GM23338 (cell line): ENCODE results near the gene SH2D1A.

Source experiments
- EZH2phosphoT487 ChIP-seq: fragments of 200-600 bp; sonication (generic); IDR thresholded peaks from one replicate; pipeline ENCODE4 v1.8.1; 2018; ENCODE audit warnings: antibody characterized with exemption; ENCODE audit not compliant: unreplicated experiment
- POLR2AphosphoS5 ChIP-seq: IDR thresholded peaks from 2 replicates; pipeline ENCODE4 v1.6.1; 2016; ENCODE audit warnings: antibody characterized with exemption, low read depth
- TF ChIP-seq, protein P1 (sequence below), 2 experiments: fragments of 200-600 bp in 1 of 2; sonication (generic) in 1 of 2; conservative IDR thresholded peaks; 2 replicates each; pipeline versions ENCODE4 v1.5.1 to v1.6.1; 2016 to 2017; ENCODE audit warnings: antibody characterized with exemption in 2 of 2, low read depth in 2 of 2, mild to moderate bottlenecking in 2 of 2, moderate library complexity in 1 of 2
- TF ChIP-seq, protein P2 (sequence below): IDR thresholded peaks from one replicate; pipeline ENCODE4 v1.6.1; 2018; ENCODE audit warnings: antibody characterized with exemption; ENCODE audit not compliant: unreplicated experiment

DNA sequence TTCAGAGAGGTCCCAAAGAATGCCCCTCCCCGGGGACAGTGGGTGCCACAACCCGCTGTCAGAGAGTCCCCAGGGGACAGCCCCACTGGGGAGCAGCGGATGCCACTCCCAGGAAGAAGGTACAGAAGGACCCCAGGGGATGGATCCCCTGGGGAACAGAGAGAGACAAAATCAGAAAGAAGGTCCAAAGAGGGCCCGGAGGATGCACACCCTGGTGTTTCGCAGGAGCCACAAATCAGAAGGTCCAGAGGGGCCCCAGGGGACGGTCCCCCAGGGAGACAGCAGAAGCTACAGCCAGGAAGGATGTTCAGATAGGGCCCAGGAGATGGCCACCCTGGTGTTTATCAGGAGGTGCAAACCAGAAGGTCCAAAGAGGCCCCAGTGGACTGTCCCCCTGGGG lies 12.5 kb upstream of the SH2D1A start:
- TF ChIP-seq, protein P1, sequence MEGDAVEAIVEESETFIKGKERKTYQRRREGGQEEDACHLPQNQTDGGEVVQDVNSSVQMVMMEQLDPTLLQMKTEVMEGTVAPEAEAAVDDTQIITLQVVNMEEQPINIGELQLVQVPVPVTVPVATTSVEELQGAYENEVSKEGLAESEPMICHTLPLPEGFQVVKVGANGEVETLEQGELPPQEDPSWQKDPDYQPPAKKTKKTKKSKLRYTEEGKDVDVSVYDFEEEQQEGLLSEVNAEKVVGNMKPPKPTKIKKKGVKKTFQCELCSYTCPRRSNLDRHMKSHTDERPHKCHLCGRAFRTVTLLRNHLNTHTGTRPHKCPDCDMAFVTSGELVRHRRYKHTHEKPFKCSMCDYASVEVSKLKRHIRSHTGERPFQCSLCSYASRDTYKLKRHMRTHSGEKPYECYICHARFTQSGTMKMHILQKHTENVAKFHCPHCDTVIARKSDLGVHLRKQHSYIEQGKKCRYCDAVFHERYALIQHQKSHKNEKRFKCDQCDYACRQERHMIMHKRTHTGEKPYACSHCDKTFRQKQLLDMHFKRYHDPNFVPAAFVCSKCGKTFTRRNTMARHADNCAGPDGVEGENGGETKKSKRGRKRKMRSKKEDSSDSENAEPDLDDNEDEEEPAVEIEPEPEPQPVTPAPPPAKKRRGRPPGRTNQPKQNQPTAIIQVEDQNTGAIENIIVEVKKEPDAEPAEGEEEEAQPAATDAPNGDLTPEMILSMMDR (conservative IDR thresholded peaks at IDR 0.05; ENCODE audit: low read depth in 2 of 2) = no peak
- TF ChIP-seq EZH2phosphoT487 (no peak), POLR2AphosphoS5 (no peak)
- TF ChIP-seq, protein P2, sequence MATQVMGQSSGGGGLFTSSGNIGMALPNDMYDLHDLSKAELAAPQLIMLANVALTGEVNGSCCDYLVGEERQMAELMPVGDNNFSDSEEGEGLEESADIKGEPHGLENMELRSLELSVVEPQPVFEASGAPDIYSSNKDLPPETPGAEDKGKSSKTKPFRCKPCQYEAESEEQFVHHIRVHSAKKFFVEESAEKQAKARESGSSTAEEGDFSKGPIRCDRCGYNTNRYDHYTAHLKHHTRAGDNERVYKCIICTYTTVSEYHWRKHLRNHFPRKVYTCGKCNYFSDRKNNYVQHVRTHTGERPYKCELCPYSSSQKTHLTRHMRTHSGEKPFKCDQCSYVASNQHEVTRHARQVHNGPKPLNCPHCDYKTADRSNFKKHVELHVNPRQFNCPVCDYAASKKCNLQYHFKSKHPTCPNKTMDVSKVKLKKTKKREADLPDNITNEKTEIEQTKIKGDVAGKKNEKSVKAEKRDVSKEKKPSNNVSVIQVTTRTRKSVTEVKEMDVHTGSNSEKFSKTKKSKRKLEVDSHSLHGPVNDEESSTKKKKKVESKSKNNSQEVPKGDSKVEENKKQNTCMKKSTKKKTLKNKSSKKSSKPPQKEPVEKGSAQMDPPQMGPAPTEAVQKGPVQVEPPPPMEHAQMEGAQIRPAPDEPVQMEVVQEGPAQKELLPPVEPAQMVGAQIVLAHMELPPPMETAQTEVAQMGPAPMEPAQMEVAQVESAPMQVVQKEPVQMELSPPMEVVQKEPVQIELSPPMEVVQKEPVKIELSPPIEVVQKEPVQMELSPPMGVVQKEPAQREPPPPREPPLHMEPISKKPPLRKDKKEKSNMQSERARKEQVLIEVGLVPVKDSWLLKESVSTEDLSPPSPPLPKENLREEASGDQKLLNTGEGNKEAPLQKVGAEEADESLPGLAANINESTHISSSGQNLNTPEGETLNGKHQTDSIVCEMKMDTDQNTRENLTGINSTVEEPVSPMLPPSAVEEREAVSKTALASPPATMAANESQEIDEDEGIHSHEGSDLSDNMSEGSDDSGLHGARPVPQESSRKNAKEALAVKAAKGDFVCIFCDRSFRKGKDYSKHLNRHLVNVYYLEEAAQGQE = no peak
